Prostate gland (tissue), 2 donors: ENCODE measurements around the gene MALAT1. TPM values are rescaled to one million over a fixed set of nuclear protein-coding genes. Genes with fewer than 3 reads are reported as not detected.

Experiments
- DNase-seq: peaks from one replicate; pipeline ENCODE4 v3.0.0-alpha.2; 2019; ENCODE audit warnings: low spot score
- H3K27ac ChIP-seq, 2 donors: fragments of 200-600 bp; sonication (generic); 2 replicates each; pipeline ENCODE4 v1.5.1; 2017 to 2019
- H3K27me3 ChIP-seq: fragments of 200-600 bp; sonication (generic); replicated peaks from 2 replicates; pipeline ENCODE4 v1.5.1; 2019; ENCODE audit not compliant: insufficient read depth
- H3K36me3 ChIP-seq, 2 donors: fragments of 200-600 bp; sonication (generic); 1 replicate in 1 of 2; 2 replicates in 1 of 2; pipeline versions ENCODE4 v1.5.1 to v1.8.1; 2017 to 2019
- H3K4me1 ChIP-seq: fragments of 200-600 bp; sonication (generic); replicated peaks from 2 replicates; pipeline ENCODE4 v1.5.1; 2019
- H3K4me3 ChIP-seq, 2 donors: fragments of 200-600 bp; sonication (generic); 2 replicates each; pipeline ENCODE4 v1.5.1; 2017 to 2019
- H3K9me3 ChIP-seq: fragments of 200-600 bp; sonication (generic); 2 replicates; pipeline ENCODE4 v1.5.1; 2017
- CTCF ChIP-seq, 4 experiments: fragments of 200-600 bp in 2 of 4; fragments of 450-650 bp in 2 of 4; sonication (generic) in 2 of 4; IDR thresholded peaks; 1 replicate in 3 of 4; 2 replicates in 1 of 4; pipeline ENCODE4 v1.5.1; 2016 to 2019; ENCODE audit warnings: antibody characterized with exemption in 4 of 4, mild to moderate bottlenecking in 2 of 4, moderate library complexity in 2 of 4
- POLR2A ChIP-seq: fragments of 450-650 bp; IDR thresholded peaks from one replicate; pipeline ENCODE4 v1.6.1; 2016; ENCODE audit warnings: antibody characterized with exemption, mild to moderate bottlenecking
- POLR2AphosphoS5 ChIP-seq: sonication (generic); formaldehyde crosslinking; IDR thresholded peaks from one replicate; pipeline ENCODE4 v1.6.1; 2017; ENCODE audit warnings: antibody characterized with exemption
- WGBS: methylation state at CpG from one replicate; pipeline ENCODE4 v1.1.5; 2018; 5-methylcytosine and 5-hydroxymethylcytosine counted together
- intact Hi-C: fragments of 100-400 bp; cut with DNase I; formaldehyde crosslinking; loops from one replicate; pipeline ENCODE4 v1.14.2; 2022
- total RNA-seq, 2 donors: library from RNA; depleted of rRNA; stranded (reverse); fragments of >200 nt; gene quantifications; one replicate each; pipeline ENCODE4 v1.1.0, GENCODE V29; 2016

The MALAT1 gene
- total RNA-seq, 2 donors from 2014 or later, result 5,964 to 9,097 TPM

GRCh38 chr11:65491614-65492386 lies 7.0 kb upstream of the MALAT1 start:
- H3K27me3 ChIP-seq, result no peaks in the 10 kb centered on the region
- H3K27ac ChIP-seq, result peak overlapping the region; percentile 98 to 100
- intact Hi-C loops, result loop anchor here (2.0 kb wide), 1 partner anchor 15 kb away; no protein-coding TSS in a partner anchor
- no peaks in the 10 kb centered on the region for H3K36me3 ChIP-seq
- H3K9me3 ChIP-seq, result no peaks in the 10 kb centered on the region
- peak; percentile 94 for DNase-seq
- 19% methylated on average over 17 of the region's 17 CpGs for WGBS
- no peak overlapping the region for H3K4me3 ChIP-seq
- TF ChIP-seq CTCF (IDR thresholded peaks at IDR 0.05) (peak in 1 of 4 experiments; percentile 14), POLR2A (peak; percentile 74), POLR2AphosphoS5 (peak; percentile 92)
- H3K4me1 ChIP-seq, result peaks cover 62% of the 10 kb centered on the region

- no peaks in the 10 kb centered on the region for H3K27me3 ChIP-seq
- WGBS, result 40% methylated on average over 4 of the region's 4 CpGs
- intact Hi-C loops, result loop anchor here (2.0 kb wide), 1 partner anchor 16 kb away; no protein-coding TSS in a partner anchor
- H3K4me1 ChIP-seq, result peaks cover 62% of the 10 kb centered on the region
- no peak overlapping the region for H3K4me3 ChIP-seq
- no peak for TF ChIP-seq POLR2AphosphoS5
- TF ChIP-seq CTCF (IDR thresholded peaks at IDR 0.05), result no peak
- no peak for TF ChIP-seq POLR2A
- no peak for DNase-seq
- peak overlapping the region; percentile 98 to 100 for H3K27ac ChIP-seq
- no peaks in the 10 kb centered on the region for H3K36me3 ChIP-seq
- no peaks in the 10 kb centered on the region for H3K9me3 ChIP-seq
Measured at GRCh38 chr11:65492387-65492636, 6.5 kb upstream of the MALAT1 start.

- Histone ChIP-seq H3K27ac (peak overlapping the region; percentile 98 to 100), H3K36me3 (no peaks in the 10 kb centered on the region), H3K4me3 (no peak overlapping the region), H3K9me3 (no peaks in the 10 kb centered on the region), H3K27me3 (no peaks in the 10 kb centered on the region), H3K4me1 (peaks cover 61% of the 10 kb centered on the region)
- DNase-seq, result no peak
- TF ChIP-seq POLR2AphosphoS5 (peak; percentile 73), CTCF (IDR thresholded peaks at IDR 0.05) (peak in 2 of 4 experiments; percentile 6 to 8), POLR2A (no peak)
- intact Hi-C loops, result loop anchor here (2.0 kb wide), 1 partner anchor 16 kb away; no protein-coding TSS in a partner anchor
- 28% methylated on average over 6 of the region's 6 CpGs for WGBS
Measured at GRCh38 chr11:65492637-65493366, 6.0 kb upstream of the MALAT1 start.

GRCh38 chr11:65493367-65494176 lies 5.3 kb upstream of the MALAT1 start:
- intact Hi-C loops, result loop anchor here (2.0 kb wide), 1 partner anchor 17 kb away; no protein-coding TSS in a partner anchor
- no peaks in the 10 kb centered on the region for H3K36me3 ChIP-seq
- H3K27ac ChIP-seq, result peak overlapping the region; percentile 98 to 100
- WGBS, result 37% methylated on average over 12 of the region's 12 CpGs
- TF ChIP-seq CTCF (IDR thresholded peaks at IDR 0.05) (no peak), POLR2AphosphoS5 (peak; percentile 94), POLR2A (peak; percentile 67)
- H3K27me3 ChIP-seq, result no peaks in the 10 kb centered on the region
- peak; percentile 87 for DNase-seq
- H3K9me3 ChIP-seq, result no peaks in the 10 kb centered on the region
- H3K4me3 ChIP-seq, result no peak overlapping the region
- H3K4me1 ChIP-seq, result peaks cover 54% of the 10 kb centered on the region
